Stimulated activated CD8-positive, alpha-beta memory T cell treated with anti-CD3 and anti-CD28 coated beads, Interleukin-12 subunit alpha, Interleukin-12 subunit beta, amount 100 ng/mL, for 24 hours (primary cell): ENCODE results near the gene ITGA1.
"Not testable (repeated sequence)": the region's sequence is repeated elsewhere in the genome, so short reads cannot be mapped to it uniquely, and the experiment has no call there.

Source experiments
- DNase-seq: peaks from one replicate; pipeline ENCODE4 v3.0.0-alpha.2; 2020; ENCODE audit errors: extremely low read depth

ITGA1 gene

GRCh38 chr5:52787600-52788504, at the start of gene ITGA1, which contains the start of gene PELO:
TSS of gene ITGA1 (plus strand) at chr5:52787916. CDS start at chr5:52788354, 438 bp downstream.
TSS of gene PELO (plus strand) at chr5:52787916. CDS start at chr5:52800395, 12,479 bp downstream.
- DNase-seq = peak; percentile 21

GRCh38 chr5:52738095-52738506, 49.6 kb upstream of the ITGA1 start:
- DNase-seq = no peak

GRCh38 chr5:52740007-52740406, 47.7 kb upstream of the ITGA1 start:
- DNase-seq = no peak

- no peak for DNase-seq
These were observed 44.7 kb upstream of the ITGA1 start for GRCh38 chr5:52743012-52743411.

GRCh38 chr5:52743529-52743928, 44.2 kb upstream of the ITGA1 start:
- DNase-seq = no peak

- DNase-seq = peak; percentile 14
These were observed 43.7 kb upstream of the ITGA1 start for GRCh38 chr5:52743970-52744369.

- not testable (repeated sequence) for DNase-seq
These were observed 42.8 kb upstream of the ITGA1 start for GRCh38 chr5:52744867-52745458.

- DNase-seq = no peak
These were observed 41.2 kb upstream of the ITGA1 start for GRCh38 chr5:52746539-52746938.

GRCh38 chr5:52748590-52748989, 39.1 kb upstream of the ITGA1 start:
- no peak for DNase-seq

- DNase-seq = no peak
These were observed 38.0 kb upstream of the ITGA1 start for GRCh38 chr5:52749666-52750065.

GRCh38 chr5:52751137-52751536, 36.6 kb upstream of the ITGA1 start:
- no peak for DNase-seq

- no peak for DNase-seq
These were observed 33.7 kb upstream of the ITGA1 start for GRCh38 chr5:52754051-52754450.

GRCh38 chr5:52757527-52757926, 30.2 kb upstream of the ITGA1 start:
- DNase-seq = no peak

- no peak for DNase-seq
These were observed 29.7 kb upstream of the ITGA1 start for GRCh38 chr5:52758014-52758413.

- DNase-seq = no peak
These were observed 28.4 kb upstream of the ITGA1 start for GRCh38 chr5:52759331-52759730.

GRCh38 chr5:52760695-52761366, 26.9 kb upstream of the ITGA1 start:
- DNase-seq = peak; percentile 11

GRCh38 chr5:52767217-52767743, 20.4 kb upstream of the ITGA1 start:
- DNase-seq = no peak

GRCh38 chr5:52767766-52768480, 19.8 kb upstream of the ITGA1 start:
- DNase-seq = no peak

- DNase-seq = no peak
These were observed 18.7 kb upstream of the ITGA1 start for GRCh38 chr5:52769061-52769460.

- DNase-seq = no peak
These were observed 17.3 kb upstream of the ITGA1 start for GRCh38 chr5:52770287-52770939.
